Naive thymus-derived CD4-positive, alpha-beta T cell (primary cell): ENCODE measurements around the gene PLOD3. TPM values are rescaled to one million over a fixed set of nuclear protein-coding genes. Genes with fewer than 3 reads are reported as not detected.

Source experiments
- ATAC-seq: fragments of 150-1000 bp; cut with Tn5 transposase; 2 replicates; pipeline ENCODE4 v1.10.0; 2021; ENCODE audit warnings: mild to moderate bottlenecking, moderate library complexity
- CTCF ChIA-PET: fragments of 350-600 bp; sonication (Branson Sonifier 250); formaldehyde crosslinking; loops from one replicate; lab custom pipeline; 2021; ENCODE audit warnings: antibody characterized with exemption; lab: Charles Lee
- POLR2A ChIA-PET: fragments of 350-600 bp; sonication (Branson Sonifier 250); formaldehyde crosslinking; loops from one replicate; lab custom pipeline; 2021; ENCODE audit warnings: antibody characterized with exemption, inconsistent platforms; lab: Charles Lee
- DNase-seq, 9 donors: peaks; one replicate each; pipeline versions ENCODE4 v3.0.0 to v3.0.0-alpha.2; 2020 to 2022; ENCODE audit warnings: mixed read lengths in 1 of 9
- H3K27ac ChIP-seq: one replicate; pipeline ENCODE4 v1.7.0; 2013; ENCODE audit warnings: mild to moderate bottlenecking, low read depth, low read length, moderate library complexity
- H3K27me3 ChIP-seq, 2 donors: one replicate each; pipeline ENCODE4 v1.7.0; 2013; ENCODE audit warnings: low read length in 2 of 2, mild to moderate bottlenecking in 2 of 2, moderate library complexity in 2 of 2; ENCODE audit not compliant: control insufficient read depth in 2 of 2, insufficient read depth in 2 of 2
- H3K36me3 ChIP-seq, 3 experiments: 1 replicate in 2 of 3; 2 replicates in 1 of 3; pipeline ENCODE4 v1.7.0; 2013; ENCODE audit warnings: low read length in 3 of 3, mild to moderate bottlenecking in 3 of 3, moderate library complexity in 1 of 3; ENCODE audit not compliant: insufficient read depth in 3 of 3, control insufficient read depth in 2 of 3
- H3K4me1 ChIP-seq, 2 donors: one replicate each; pipeline ENCODE4 v1.7.0; 2013; ENCODE audit warnings: low read length in 2 of 2, mild to moderate bottlenecking in 2 of 2, moderate library complexity in 1 of 2; ENCODE audit not compliant: control insufficient read depth in 2 of 2, insufficient read depth in 2 of 2
- H3K4me3 ChIP-seq: 2 replicates; pipeline ENCODE4 v1.7.0; 2013; ENCODE audit warnings: mild to moderate bottlenecking, low read length
- H3K9me3 ChIP-seq, 3 experiments: 1 replicate in 2 of 3; 2 replicates in 1 of 3; pipeline ENCODE4 v1.7.0; 2013; ENCODE audit warnings: low read length in 3 of 3; ENCODE audit not compliant: control insufficient read depth in 2 of 3
- H3K27ac Mint-ChIP-seq, 9 donors: one replicate each; pipeline ENCODE4 v1.8.0; 2020 to 2022; ENCODE audit warnings: mixed read lengths in 9 of 9, mild to moderate bottlenecking in 8 of 9, moderate library complexity in 5 of 9, inconsistent platforms in 2 of 9
- H3K27me3 Mint-ChIP-seq, 5 donors: one replicate each; pipeline ENCODE4 v1.8.0; 2021 to 2022; ENCODE audit warnings: mixed read lengths in 5 of 5, mild to moderate bottlenecking in 1 of 5
- H3K36me3 Mint-ChIP-seq, 5 donors: one replicate each; pipeline ENCODE4 v1.8.0; 2020 to 2022; ENCODE audit warnings: mixed read lengths in 5 of 5, mild to moderate bottlenecking in 3 of 5, inconsistent platforms in 1 of 5
- H3K4me1 Mint-ChIP-seq, 7 donors: one replicate each; pipeline ENCODE4 v1.8.0; 2020 to 2022; ENCODE audit warnings: mixed read lengths in 7 of 7, mild to moderate bottlenecking in 3 of 7, inconsistent platforms in 1 of 7
- H3K4me3 Mint-ChIP-seq, 10 donors: one replicate each; pipeline ENCODE4 v1.8.0; 2020 to 2022; ENCODE audit warnings: mild to moderate bottlenecking in 10 of 10, mixed read lengths in 10 of 10, moderate library complexity in 6 of 10, inconsistent platforms in 2 of 10
- H3K9me3 Mint-ChIP-seq, 11 donors: one replicate each; pipeline ENCODE4 v1.8.0; 2020 to 2022; ENCODE audit warnings: mixed read lengths in 11 of 11, mild to moderate bottlenecking in 4 of 11, inconsistent platforms in 1 of 11, moderate library complexity in 1 of 11
- intact Hi-C, 2 donors: fragments of 100-400 bp; cut with micrococcal nuclease; formaldehyde crosslinking; loops; one replicate each; pipeline ENCODE4 v1.15.1; 2023
- polyA plus RNA-seq, 2 donors: library from polyadenylated mRNA; unstranded; fragments of 300-500 nt; fragmentation: Illumina TruSeq; gene quantifications; one replicate each; pipeline ENCODE4 v1.2.3, GENCODE V29; 2021
- total RNA-seq, 6 experiments: library from RNA in 5 of 6; stranded (reverse) in 5 of 6; gene quantifications; 1 replicate in 5 of 6; 2 replicates in 1 of 6; pipeline ENCODE4 v1.2.3 and lab custom pipeline; 2021 to 2026

PLOD3 gene
- total and polyA plus RNA-seq, 7 experiments from 2014 or later = 15.7 to 88.4 (median 39.5) TPM

DNA sequence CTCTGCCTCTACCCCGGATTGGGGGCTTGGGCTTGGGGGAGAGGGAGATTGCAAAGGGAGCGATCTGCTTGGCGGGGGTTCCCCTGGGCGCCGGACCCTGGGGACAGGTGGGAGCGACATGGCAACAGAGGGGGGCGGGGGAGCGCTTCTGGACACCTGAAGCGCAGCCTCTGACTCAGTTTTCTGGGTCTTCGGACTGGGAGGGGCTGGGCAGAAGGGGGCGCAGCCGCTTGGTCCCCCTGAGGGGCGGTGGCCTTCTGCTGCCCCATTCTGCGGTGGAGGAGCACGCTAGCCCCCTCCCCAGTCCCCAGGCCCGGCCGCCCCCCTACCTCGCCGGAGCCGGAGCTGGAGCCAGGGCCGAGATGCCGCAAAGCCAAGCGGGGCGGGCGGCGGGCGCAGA lies 37.7 kb downstream of the PLOD3 start:
- Histone ChIP-seq H3K9me3 (no peaks in the 10 kb centered on the region), H3K4me3 (no peak overlapping the region), H3K27me3 (peaks cover 3 to 33% of the 10 kb centered on the region in 2 donors), H3K4me1 (peaks cover 0 to 5% of the 10 kb centered on the region in 2 donors), H3K27ac (no peak overlapping the region), H3K36me3 (no peaks in the 10 kb centered on the region)
- ATAC-seq (no peak), DNase-seq (no peak)
- peaks cover 0 to 6% (median 0%) of the 10 kb centered on the region in 11 donors for H3K9me3 Mint-ChIP-seq
- ChIA-PET CTCF (no interaction called here), POLR2A (no interaction called here)
- H3K4me1 Mint-ChIP-seq = peaks cover 4 to 26% (median 11%) of the 10 kb centered on the region in 7 donors
- H3K27ac Mint-ChIP-seq = no peak overlapping the region
- peaks cover 56 to 82% (median 67%) of the 10 kb centered on the region in 5 donors for H3K27me3 Mint-ChIP-seq
- intact Hi-C loops = no loop called here
- peaks cover 0 to 8% (median 3%) of the 10 kb centered on the region in 5 donors for H3K36me3 Mint-ChIP-seq
- H3K4me3 Mint-ChIP-seq = peak overlapping the region in 4 of 10 donors; percentile 34 to 76 (median 63)

DNA sequence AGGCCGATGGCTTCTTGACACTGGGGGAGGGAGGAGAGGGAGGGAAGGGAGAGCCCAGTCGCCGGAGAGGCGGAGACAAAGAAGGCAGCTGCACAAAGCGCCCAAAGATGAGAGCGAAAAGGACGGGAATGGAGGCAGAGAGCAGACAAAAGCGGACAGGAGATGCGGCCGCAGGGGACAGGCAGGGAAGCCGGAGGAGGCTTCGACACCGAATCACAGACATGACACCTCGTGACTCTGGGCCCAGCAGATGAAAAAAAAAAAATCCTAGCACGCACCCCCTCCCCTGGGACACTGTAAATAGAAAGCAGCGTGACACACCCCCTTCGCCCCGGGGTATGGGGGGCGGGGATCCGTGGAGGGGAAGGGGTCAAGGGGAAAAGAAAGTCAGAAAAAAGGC lies 38.3 kb downstream of the PLOD3 start:
- H3K36me3 Mint-ChIP-seq = peaks cover 0 to 8% (median 6%) of the 10 kb centered on the region in 5 donors
- Histone ChIP-seq H3K36me3 (no peaks in the 10 kb centered on the region), H3K27ac (no peak overlapping the region), H3K4me3 (no peak overlapping the region), H3K4me1 (peaks cover 0 to 10% of the 10 kb centered on the region in 2 donors), H3K27me3 (peaks cover 4 to 38% of the 10 kb centered on the region in 2 donors), H3K9me3 (no peaks in the 10 kb centered on the region)
- peaks cover 10 to 32% (median 16%) of the 10 kb centered on the region in 7 donors for H3K4me1 Mint-ChIP-seq
- no peak for ATAC-seq
- intact Hi-C loops = no loop called here
- DNase-seq = no peak
- peaks cover 60 to 83% (median 70%) of the 10 kb centered on the region in 5 donors for H3K27me3 Mint-ChIP-seq
- peaks cover 0 to 6% (median 0%) of the 10 kb centered on the region in 11 donors for H3K9me3 Mint-ChIP-seq
- peak overlapping the region in 1 of 9 donors; percentile 37 for H3K27ac Mint-ChIP-seq
- CTCF ChIA-PET = no interaction called here
- POLR2A ChIA-PET = interaction anchor here (0.7 kb wide), 1 partner anchor 22 kb away, joined by 3 read pairs; the partner anchor contains the start of gene MOGAT3
- H3K4me3 Mint-ChIP-seq = peak overlapping the region in 8 of 10 donors; percentile 25 to 82 (median 60)

DNA sequence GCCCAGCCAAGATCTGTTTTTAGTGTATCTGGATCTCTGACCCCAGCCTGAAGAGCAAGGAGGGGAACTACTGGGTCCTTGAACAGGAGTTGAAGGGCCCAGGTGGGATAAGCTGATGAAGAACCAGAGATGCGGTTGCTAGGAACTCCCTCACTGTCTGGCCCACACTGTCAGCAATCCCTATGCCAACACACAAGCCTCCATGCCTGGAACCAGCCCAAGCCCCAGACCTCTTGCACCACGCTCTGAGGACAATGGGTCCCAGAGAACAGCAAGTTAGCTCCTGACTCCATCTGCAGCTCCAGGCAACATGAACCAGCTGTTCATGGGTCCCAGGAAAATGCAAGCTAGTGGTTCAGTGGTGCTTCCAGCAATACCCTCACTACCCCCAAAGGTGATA lies 39.7 kb downstream of the PLOD3 start:
- H3K9me3 Mint-ChIP-seq = peaks cover 0 to 6% (median 0%) of the 10 kb centered on the region in 11 donors
- ChIA-PET CTCF (no interaction called here), POLR2A (no interaction called here)
- no peak for DNase-seq
- peaks cover 12 to 23% of the 10 kb centered on the region in 2 donors for H3K4me1 ChIP-seq
- peaks cover 5 to 51% of the 10 kb centered on the region in 2 donors for H3K27me3 ChIP-seq
- ATAC-seq = no peak
- peaks cover 0 to 8% (median 6%) of the 10 kb centered on the region in 5 donors for H3K36me3 Mint-ChIP-seq
- peaks cover 19 to 46% (median 25%) of the 10 kb centered on the region in 7 donors for H3K4me1 Mint-ChIP-seq
- H3K27ac Mint-ChIP-seq = no peak overlapping the region
- intact Hi-C loops = loop anchor here in 1 of 2 donors (2.0 kb wide), 1 partner anchor 15 kb away; no protein-coding TSS in a partner anchor
- H3K9me3 ChIP-seq = peaks cover 0 to 2% (median 0%) of the 10 kb centered on the region in 3 experiments
- H3K36me3 ChIP-seq = no peaks in the 10 kb centered on the region
- H3K4me3 Mint-ChIP-seq = no peak overlapping the region
- no peak overlapping the region for H3K27ac ChIP-seq
- peaks cover 65 to 92% (median 77%) of the 10 kb centered on the region in 5 donors for H3K27me3 Mint-ChIP-seq
- H3K4me3 ChIP-seq = no peak overlapping the region

DNA sequence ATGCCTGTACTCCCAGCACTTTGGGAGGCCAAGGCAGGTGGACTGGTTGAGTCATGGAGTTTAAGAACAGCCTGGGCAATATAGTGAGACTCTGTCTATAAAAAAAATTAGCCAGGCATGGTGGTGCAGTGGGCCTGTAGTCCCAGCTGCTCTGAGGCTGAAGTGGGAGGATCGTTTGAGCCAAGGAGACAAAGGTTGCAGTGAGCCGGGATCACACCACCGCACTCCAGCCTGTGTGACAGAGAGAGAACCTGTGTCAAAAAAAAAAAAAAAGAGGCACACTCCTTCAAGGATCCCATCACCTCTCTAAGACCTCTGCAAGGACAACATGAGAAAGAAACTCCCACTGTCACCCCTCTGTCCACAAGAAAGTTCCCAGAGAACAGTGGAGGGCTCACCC lies 41.7 kb downstream of the PLOD3 start:
- Histone ChIP-seq H3K4me3 (no peak overlapping the region), H3K9me3 (peaks cover 0 to 2% (median 0%) of the 10 kb centered on the region in 3 experiments), H3K27me3 (peaks cover 5 to 67% of the 10 kb centered on the region in 2 donors), H3K27ac (no peak overlapping the region), H3K36me3 (no peaks in the 10 kb centered on the region), H3K4me1 (peaks cover 25 to 43% of the 10 kb centered on the region in 2 donors)
- ATAC-seq = no peak
- Mint-ChIP-seq H3K27me3 (peaks cover 66 to 86% (median 80%) of the 10 kb centered on the region in 5 donors), H3K4me3 (peak overlapping the region in 1 of 10 donors; percentile 84), H3K36me3 (peaks cover 0 to 7% (median 6%) of the 10 kb centered on the region in 5 donors), H3K4me1 (peaks cover 30 to 55% (median 34%) of the 10 kb centered on the region in 7 donors), H3K9me3 (peaks cover 0 to 5% (median 0%) of the 10 kb centered on the region in 11 donors), H3K27ac (no peak overlapping the region)
- intact Hi-C loops = loop anchor here in 1 of 2 donors (2.0 kb wide), 1 partner anchor 17 kb away; no protein-coding TSS in a partner anchor
- DNase-seq = no peak
- CTCF ChIA-PET = no interaction called here
- POLR2A ChIA-PET = no interaction called here

DNA sequence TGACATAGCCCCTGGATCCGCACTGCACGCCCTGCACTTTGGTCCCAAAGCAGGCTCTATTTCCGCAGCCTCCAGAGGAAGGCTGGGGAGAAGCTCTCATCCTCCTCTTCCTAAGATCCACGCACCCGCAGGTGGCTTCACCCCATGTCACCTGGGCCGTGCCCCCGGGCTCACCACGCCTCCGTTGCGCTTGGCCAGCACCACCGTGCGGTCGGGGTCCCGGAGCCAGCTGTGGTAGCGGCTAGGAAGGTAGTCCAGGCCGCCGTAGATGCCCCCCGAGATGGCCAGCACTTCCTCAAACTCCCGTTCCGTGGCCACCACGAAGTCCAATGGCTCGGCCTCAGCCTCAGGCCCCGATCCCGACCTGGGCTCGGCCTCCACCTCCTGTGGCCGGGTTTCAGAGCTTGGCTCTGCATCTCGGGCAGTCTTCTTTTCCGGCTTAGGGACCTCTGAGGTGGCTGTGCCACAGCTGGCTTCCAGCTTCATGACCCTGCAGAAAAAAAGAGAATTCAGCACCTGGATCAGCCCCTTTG lies 43.0 kb downstream of the PLOD3 start:
- Histone ChIP-seq H3K4me1 (peaks cover 35 to 55% of the 10 kb centered on the region in 2 donors), H3K27ac (no peak overlapping the region), H3K9me3 (peaks cover 0 to 2% (median 0%) of the 10 kb centered on the region in 3 experiments), H3K4me3 (no peak overlapping the region), H3K27me3 (peaks cover 5 to 71% of the 10 kb centered on the region in 2 donors), H3K36me3 (no peaks in the 10 kb centered on the region)
- Mint-ChIP-seq H3K4me3 (peak overlapping the region; percentile 43 to 84 (median 68)), H3K9me3 (peaks cover 0 to 5% (median 0%) of the 10 kb centered on the region in 11 donors), H3K36me3 (peaks cover 0 to 7% (median 4%) of the 10 kb centered on the region in 5 donors), H3K27ac (peak overlapping the region in 4 of 9 donors; percentile 1 to 50 (median 16)), H3K4me1 (peaks cover 39 to 63% (median 42%) of the 10 kb centered on the region in 7 donors), H3K27me3 (peaks cover 74 to 91% (median 88%) of the 10 kb centered on the region in 5 donors)
- POLR2A ChIA-PET = interaction anchor here (0.6 to 0.7 kb wide), 2 partner anchors 9 to 303 kb away, joined by 3 read pairs; partner anchors contain the start of gene VGF
- intact Hi-C loops = loop anchor here in 1 of 2 donors (1.0 kb wide), 1 partner anchor 9 kb away; the partner anchor contains the start of gene VGF
- ATAC-seq = no peak
- no peak for DNase-seq
- CTCF ChIA-PET = interaction anchor here (0.6 to 1.6 kb wide), 2 partner anchors 9 to 18 kb away, joined by 3 to 11 read pairs; no protein-coding TSS in a partner anchor

DNA sequence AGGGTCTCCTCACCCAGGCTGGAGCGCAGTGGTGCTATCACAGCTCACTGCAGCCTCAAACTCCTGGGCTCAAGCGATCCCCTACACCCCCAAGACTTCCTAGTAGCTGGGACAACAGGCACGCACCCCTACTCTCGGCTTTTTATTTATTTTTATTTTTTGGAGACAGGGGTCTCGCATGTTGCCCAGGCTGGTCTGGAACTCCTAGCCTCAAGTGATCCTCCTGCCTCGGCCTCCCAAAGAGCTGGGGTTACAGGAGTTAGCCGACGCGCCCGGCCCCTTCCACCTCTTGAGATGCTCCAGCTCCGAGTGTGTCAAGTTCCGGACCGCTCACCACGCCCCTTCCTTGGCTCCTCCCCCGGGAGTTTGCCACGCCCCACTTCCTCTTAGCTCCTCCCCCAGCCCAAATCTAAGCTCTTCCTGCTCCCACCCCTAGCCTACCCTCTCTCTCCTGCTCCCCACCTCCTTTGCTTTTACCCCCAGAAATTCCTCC lies 43.6 kb downstream of the PLOD3 start:
- H3K4me1 Mint-ChIP-seq = peaks cover 38 to 62% (median 44%) of the 10 kb centered on the region in 7 donors
- peak; percentile 49 to 79 (median 68) for DNase-seq
- peaks cover 79 to 91% (median 89%) of the 10 kb centered on the region in 5 donors for H3K27me3 Mint-ChIP-seq
- H3K36me3 ChIP-seq = no peaks in the 10 kb centered on the region
- H3K4me1 ChIP-seq = peaks cover 38 to 56% of the 10 kb centered on the region in 2 donors
- POLR2A ChIA-PET = interaction anchor here (0.6 to 0.7 kb wide), 3 partner anchors 9 to 744 kb away, joined by 3 read pairs; partner anchors contain the start of gene VGF
- peaks cover 9 to 66% of the 10 kb centered on the region in 2 donors for H3K27me3 ChIP-seq
- peaks cover 0 to 5% (median 0%) of the 10 kb centered on the region in 11 donors for H3K9me3 Mint-ChIP-seq
- intact Hi-C loops = loop anchor here in 1 of 2 donors (1.0 kb wide), 1 partner anchor 8 kb away; the partner anchor contains the start of gene VGF
- CTCF ChIA-PET = interaction anchor here (0.6 to 1.6 kb wide), 2 partner anchors 19 to 27 kb away, joined by 3 to 11 read pairs; no protein-coding TSS in a partner anchor
- peak overlapping the region in 4 of 9 donors; percentile 1 to 50 (median 16) for H3K27ac Mint-ChIP-seq
- no peak overlapping the region for H3K27ac ChIP-seq
- peaks cover 0 to 7% (median 4%) of the 10 kb centered on the region in 5 donors for H3K36me3 Mint-ChIP-seq
- ATAC-seq = peak; percentile 75
- H3K4me3 ChIP-seq = no peak overlapping the region
- H3K4me3 Mint-ChIP-seq = peak overlapping the region; percentile 56 to 84 (median 68)
- H3K9me3 ChIP-seq = peaks cover 0 to 2% (median 0%) of the 10 kb centered on the region in 3 experiments
